ENCODE measurements around the gene DMD.

DNA sequence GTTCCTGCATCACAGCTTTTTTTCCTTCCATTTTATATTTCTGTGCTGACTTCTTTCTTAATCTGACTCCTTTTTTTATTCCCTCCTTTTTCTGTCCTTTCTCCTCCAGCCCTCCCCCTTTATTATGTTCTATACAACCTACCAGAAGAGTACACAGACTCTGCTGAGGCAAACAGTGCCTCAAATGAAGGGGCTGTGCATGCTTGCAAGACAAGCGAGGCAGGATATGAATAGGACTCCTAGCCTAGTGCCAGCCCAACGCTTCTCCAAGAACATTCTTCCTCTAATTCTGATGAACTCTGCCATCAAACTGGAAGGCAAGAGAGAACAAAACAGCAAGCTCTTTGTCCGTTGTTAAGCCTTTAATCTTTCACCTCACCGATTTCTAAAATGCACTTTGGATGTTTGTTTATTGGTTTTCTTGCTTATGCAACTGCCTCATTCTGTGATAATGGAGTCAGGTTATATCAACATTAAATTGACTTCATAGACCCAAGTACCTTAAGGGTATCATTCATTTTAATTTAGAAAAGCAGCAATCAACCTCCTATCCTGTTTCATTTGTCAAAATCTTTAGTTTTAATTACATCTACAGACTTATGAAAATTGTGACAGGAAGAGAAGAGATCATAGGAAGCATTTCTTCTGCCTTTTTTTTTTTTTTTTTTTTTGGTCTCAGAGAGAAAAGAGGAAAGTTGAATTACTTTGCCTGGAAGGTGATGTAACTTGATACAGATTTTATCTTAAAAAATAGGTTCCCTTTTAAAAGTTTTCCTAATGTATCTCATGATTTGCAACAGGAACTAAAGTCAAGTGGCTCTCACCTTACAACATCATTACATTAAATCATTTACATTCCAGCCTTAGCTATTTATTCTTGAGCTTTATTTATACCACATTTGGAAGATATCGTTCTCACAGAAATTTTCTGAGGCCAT is 1854.8 kb downstream of the DMD start:
- no peak for TF ChIP-seq SRSF1 (optimal IDR thresholded peaks at IDR 0.05; ENCODE audit: low read depth, low read length)
- TF ChIP-seq YEATS2 (CRISPR knock-in tag; IDR thresholded peaks at IDR 0.05; ENCODE audit: borderline replicate concordance), result no peak
- TF ChIP-seq POLR2A (IDR thresholded peaks at IDR 0.05; ENCODE audit: insufficient read depth in 1 of 2, low read depth in 2 of 2, low read length in 2 of 2), result no peak
- TF ChIP-seq, protein P1, sequence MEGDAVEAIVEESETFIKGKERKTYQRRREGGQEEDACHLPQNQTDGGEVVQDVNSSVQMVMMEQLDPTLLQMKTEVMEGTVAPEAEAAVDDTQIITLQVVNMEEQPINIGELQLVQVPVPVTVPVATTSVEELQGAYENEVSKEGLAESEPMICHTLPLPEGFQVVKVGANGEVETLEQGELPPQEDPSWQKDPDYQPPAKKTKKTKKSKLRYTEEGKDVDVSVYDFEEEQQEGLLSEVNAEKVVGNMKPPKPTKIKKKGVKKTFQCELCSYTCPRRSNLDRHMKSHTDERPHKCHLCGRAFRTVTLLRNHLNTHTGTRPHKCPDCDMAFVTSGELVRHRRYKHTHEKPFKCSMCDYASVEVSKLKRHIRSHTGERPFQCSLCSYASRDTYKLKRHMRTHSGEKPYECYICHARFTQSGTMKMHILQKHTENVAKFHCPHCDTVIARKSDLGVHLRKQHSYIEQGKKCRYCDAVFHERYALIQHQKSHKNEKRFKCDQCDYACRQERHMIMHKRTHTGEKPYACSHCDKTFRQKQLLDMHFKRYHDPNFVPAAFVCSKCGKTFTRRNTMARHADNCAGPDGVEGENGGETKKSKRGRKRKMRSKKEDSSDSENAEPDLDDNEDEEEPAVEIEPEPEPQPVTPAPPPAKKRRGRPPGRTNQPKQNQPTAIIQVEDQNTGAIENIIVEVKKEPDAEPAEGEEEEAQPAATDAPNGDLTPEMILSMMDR (CRISPR knock-in tag; IDR thresholded peaks at IDR 0.05), result no peak
- TF ChIP-seq ZNF510 (CRISPR knock-in tag; IDR thresholded peaks at IDR 0.05; ENCODE audit: low read depth), result no peak
- TF ChIP-seq JUNB (CRISPR knock-in tag; IDR thresholded peaks at IDR 0.05; ENCODE audit: borderline replicate concordance), result no peak
- TF ChIP-seq RAD21 (CRISPR knock-in tag; IDR thresholded peaks at IDR 0.05), result no peak
- TF ChIP-seq TCF7 (IDR thresholded peaks at IDR 0.05; ENCODE audit: low read depth), result peak; percentile 68

Measured in HepG2 (cell line).